Measurements from ENCODE around the gene PRKAG3. TPM values are rescaled to one million over a fixed set of nuclear protein-coding genes. Genes with fewer than 3 reads are reported as not detected.

PRKAG3 gene
- total RNA-seq, 3 donors from 2014 or later (not counting 1 experiment from before 2014, with no cell fraction given) = not detected

DNA sequence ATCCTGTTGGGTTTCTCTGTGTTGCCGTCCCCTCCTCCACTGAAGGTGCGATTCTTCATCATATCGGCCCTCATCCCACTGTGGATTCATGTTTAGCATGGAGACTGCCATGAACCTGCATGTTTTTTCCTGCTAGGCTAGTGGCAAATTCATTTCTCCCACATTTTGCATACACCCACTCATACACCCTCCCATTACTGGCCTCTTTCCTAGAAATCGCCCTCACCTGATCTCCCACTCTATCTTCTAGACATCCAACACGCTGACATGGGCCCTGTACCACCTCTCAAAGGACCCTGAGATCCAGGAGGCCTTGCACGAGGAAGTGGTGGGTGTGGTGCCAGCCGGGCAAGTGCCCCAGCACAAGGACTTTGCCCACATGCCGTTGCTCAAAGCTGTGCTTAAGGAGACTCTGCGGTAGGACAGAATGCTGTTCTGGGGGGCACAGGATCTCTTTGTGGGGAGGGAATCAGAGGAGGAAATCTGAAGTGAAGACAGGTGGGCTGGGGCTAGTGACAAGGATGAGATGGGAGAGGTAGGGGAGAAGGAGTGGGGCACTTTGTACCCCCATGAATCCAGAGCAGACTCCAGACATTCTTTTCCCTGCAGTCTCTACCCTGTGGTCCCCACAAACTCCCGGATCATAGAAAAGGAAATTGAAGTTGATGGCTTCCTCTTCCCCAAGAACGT is 17.7 kb downstream of the PRKAG3 start:
- no peak overlapping the region for H3K4me3 ChIP-seq (ENCODE audit: low read length)
- Mint-ChIP-seq H3K4me1 (no peaks in the 10 kb centered on the region), H3K27ac (no peak overlapping the region), H3K4me3 (no peak overlapping the region), H3K27me3 (ENCODE audit: low read depth in 2 of 2) (peaks cover 19 to 30% of the 10 kb centered on the region in 2 donors), H3K9me3 (no peaks in the 10 kb centered on the region), H3K36me3 (no peaks in the 10 kb centered on the region)
- DNase-seq = no peak
- 75% methylated on average over 11 of the region's 11 CpGs for WGBS (ENCODE audit: insufficient coverage)
- no peak for TF ChIP-seq CTCF (IDR thresholded peaks at IDR 0.05)
- H3K27me3 ChIP-seq (ENCODE audit: control insufficient read depth, insufficient read depth, low read length) = no peaks in the 10 kb centered on the region
- no peak for ATAC-seq
- no peaks in the 10 kb centered on the region for H3K9me3 ChIP-seq (ENCODE audit: control insufficient read depth, insufficient read depth, low read length)
- no peak overlapping the region for H3K27ac ChIP-seq (ENCODE audit: low read length)
- H3K36me3 ChIP-seq (ENCODE audit: control insufficient read depth, insufficient read depth, low read length) = no peaks in the 10 kb centered on the region
- no peaks in the 10 kb centered on the region for H3K4me1 ChIP-seq (ENCODE audit: control insufficient read depth, insufficient read depth, low read length)
- intact Hi-C loops (cut with micrococcal nuclease) = no loop called here

DNA sequence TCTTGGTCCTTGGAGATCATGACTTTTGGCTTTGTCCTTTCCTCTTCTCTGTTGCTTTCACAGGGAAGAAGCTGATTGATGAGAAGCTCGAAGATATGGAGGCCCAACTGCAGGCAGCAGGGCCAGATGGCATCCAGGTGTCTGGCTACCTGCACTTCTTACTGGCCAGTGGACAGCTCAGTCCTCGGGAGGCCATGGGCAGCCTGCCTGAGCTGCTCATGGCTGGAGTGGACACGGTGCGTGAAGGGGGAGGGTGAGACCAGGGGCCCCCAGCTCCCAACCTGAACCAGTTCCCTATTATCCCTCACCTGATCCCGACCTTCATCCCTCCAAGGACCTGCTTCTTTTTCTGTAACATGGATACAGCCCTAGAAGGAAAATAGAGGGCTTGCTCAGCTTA is 18.7 kb downstream of the PRKAG3 start:
- no peaks in the 10 kb centered on the region for H3K36me3 ChIP-seq (ENCODE audit: control insufficient read depth, insufficient read depth, low read length)
- WGBS (ENCODE audit: insufficient coverage) = 87% methylated on average over 4 of the region's 5 CpGs
- H3K27ac Mint-ChIP-seq = no peak overlapping the region

GRCh38 chr2:218812096-218812815 is 19.3 kb downstream of the PRKAG3 start:
- Histone ChIP-seq H3K27ac (ENCODE audit: low read length) (no peak overlapping the region), H3K27me3 (ENCODE audit: control insufficient read depth, insufficient read depth, low read length) (no peaks in the 10 kb centered on the region), H3K9me3 (ENCODE audit: control insufficient read depth, insufficient read depth, low read length) (no peaks in the 10 kb centered on the region), H3K4me1 (ENCODE audit: control insufficient read depth, insufficient read depth, low read length) (no peaks in the 10 kb centered on the region), H3K36me3 (ENCODE audit: control insufficient read depth, insufficient read depth, low read length) (no peaks in the 10 kb centered on the region), H3K4me3 (ENCODE audit: low read length) (no peak overlapping the region)
- ATAC-seq (no peak), DNase-seq (no peak)
- H3K27me3 Mint-ChIP-seq (ENCODE audit: low read depth in 2 of 2) = peaks cover 15 to 31% of the 10 kb centered on the region in 2 donors
- intact Hi-C loops (cut with micrococcal nuclease) = no loop called here
- 90% methylated on average over 21 of the region's 21 CpGs for WGBS (ENCODE audit: insufficient coverage)
- no peak overlapping the region for H3K4me3 Mint-ChIP-seq
- H3K4me1 Mint-ChIP-seq = no peaks in the 10 kb centered on the region
- no peak for TF ChIP-seq CTCF (IDR thresholded peaks at IDR 0.05)
- H3K27ac Mint-ChIP-seq = no peak overlapping the region
- no peaks in the 10 kb centered on the region for H3K36me3 Mint-ChIP-seq
- no peaks in the 10 kb centered on the region for H3K9me3 Mint-ChIP-seq

More for the DNA sequence above, 18.7 kb downstream of the PRKAG3 start:
- Histone ChIP-seq H3K4me1 (ENCODE audit: control insufficient read depth, insufficient read depth, low read length) (no peaks in the 10 kb centered on the region), H3K9me3 (ENCODE audit: control insufficient read depth, insufficient read depth, low read length) (no peaks in the 10 kb centered on the region), H3K4me3 (ENCODE audit: low read length) (no peak overlapping the region), H3K27me3 (ENCODE audit: control insufficient read depth, insufficient read depth, low read length) (no peaks in the 10 kb centered on the region), H3K27ac (ENCODE audit: low read length) (no peak overlapping the region)
- Mint-ChIP-seq H3K4me1 (no peaks in the 10 kb centered on the region), H3K9me3 (no peaks in the 10 kb centered on the region), H3K27me3 (ENCODE audit: low read depth in 2 of 2) (peaks cover 19 to 31% of the 10 kb centered on the region in 2 donors), H3K36me3 (no peaks in the 10 kb centered on the region), H3K4me3 (no peak overlapping the region)
- no peak for ATAC-seq
- no peak for DNase-seq
- intact Hi-C loops (cut with micrococcal nuclease) = no loop called here
- no peak for TF ChIP-seq CTCF (IDR thresholded peaks at IDR 0.05)

Measured in natural killer cell (primary cell).